Hematopoietic multipotent progenitor cell treated with erythropoietin and hydrocortisone succinate and interleukin-3 and kit ligand, for 4 days (in vitro differentiated cells): ENCODE measurements around the gene C11orf91.
"Not testable (repeated sequence)": the region's sequence is repeated elsewhere in the genome, so short reads cannot be mapped to it uniquely, and the experiment has no call there.

ENCODE experiments used
- DNase-seq: peaks from one replicate; pipeline ENCODE4 v3.0.0-alpha.2; 2015

C11orf91 gene

DNA sequence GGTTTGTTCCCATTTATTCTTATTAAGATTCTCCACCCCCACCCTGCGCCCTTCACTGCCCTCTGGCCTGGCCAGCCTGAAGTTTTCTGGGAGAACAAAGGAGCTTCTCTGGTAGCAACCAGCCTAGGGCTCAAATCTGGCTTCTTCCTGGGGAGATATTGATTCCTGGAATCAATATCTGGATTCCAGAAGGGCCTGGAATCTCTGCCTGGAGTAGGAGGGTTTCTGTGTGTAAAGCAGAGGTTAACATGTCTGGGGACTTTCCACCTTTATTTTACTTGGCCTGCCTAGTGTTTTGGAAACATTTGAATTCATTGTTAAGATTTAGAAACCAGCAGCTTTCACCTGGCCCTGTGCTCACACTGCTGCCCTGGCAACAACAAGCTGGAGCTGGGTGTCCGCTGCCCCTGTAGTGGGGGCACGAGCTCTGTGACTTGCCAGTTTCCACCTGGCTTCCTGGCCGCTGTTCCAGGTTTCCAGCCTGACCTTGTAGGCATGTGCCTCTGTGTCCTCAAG, 5.5 kb downstream of the C11orf91 start:
- DNase-seq: no peak

DNA sequence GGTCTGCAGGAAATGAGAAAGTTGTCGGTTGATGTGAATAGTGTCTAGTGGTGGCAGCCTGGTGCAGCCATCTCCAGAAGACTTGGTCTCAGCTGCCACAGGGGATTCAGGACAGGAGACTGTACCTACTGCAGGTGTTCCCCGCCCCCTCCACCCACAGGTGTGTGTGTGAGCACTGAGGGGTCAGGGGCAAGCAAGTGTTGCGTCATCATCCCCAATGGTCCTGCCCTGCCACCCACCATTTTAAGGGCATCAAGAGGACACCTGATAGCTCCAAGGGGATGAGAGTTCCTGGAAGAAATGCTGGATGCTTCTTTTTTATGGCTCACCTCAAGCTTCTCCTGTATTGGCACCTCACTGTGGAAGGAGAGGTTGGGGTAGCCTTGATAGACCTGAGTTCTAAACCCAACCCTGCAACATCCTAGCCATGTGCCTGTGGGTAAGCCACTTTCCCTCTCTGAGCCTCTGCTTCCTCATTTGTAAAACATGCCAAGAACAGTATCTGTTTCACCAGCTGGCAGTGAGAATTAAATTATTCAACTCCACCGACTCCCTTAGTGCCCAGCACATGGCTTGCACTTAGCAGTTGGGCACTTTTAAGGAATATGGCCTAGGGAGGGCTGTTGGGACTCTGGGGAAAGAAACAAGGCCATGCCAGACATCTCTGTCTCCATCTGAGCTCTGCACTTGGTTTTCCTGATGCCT, 6.1 kb downstream of the C11orf91 start:
- peak; percentile 49 for DNase-seq

DNA sequence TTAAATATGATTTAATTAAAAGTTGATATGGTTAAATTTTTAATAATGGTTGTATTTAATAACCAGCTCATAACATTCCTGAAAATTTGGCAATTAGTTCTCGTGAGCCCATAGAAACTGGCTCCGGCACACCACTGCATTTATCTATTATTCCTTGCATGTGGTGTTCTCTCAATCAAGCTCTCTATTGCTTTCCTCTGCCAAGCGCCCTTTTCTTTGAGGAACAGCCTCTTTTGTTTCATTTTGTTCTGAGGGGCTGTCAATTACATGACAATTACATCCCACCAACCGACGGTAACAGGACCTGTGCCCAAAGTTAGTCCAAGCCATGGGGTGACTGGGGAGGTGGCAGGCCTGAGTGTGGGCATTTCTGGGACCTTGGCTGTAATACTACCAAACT, 8.1 kb downstream of the C11orf91 start:
- DNase-seq: no peak

DNA sequence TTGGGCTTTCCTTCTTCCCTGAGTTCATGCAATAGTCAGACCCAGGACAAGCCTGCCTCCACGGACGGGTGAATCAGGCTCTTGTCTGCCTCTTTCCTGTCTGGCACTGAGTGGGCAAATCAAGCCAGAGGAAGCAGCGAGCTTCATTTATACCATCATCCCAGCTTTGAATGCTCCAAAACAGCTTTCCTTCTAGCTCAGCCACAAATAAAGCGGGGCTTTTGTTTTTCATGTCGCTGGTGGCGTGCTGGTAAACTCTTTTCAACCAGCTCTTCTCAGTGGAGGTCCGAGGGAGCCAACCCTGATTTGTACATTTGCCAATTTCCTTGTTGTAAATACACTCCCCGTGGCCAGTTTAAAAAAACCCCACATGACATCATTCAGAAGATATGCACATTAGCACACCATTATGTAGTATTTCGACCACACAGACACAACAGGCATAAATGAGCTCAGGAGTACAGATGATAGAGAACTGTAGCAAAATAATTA, 8.6 kb downstream of the C11orf91 start:
- no peak for DNase-seq

DNA sequence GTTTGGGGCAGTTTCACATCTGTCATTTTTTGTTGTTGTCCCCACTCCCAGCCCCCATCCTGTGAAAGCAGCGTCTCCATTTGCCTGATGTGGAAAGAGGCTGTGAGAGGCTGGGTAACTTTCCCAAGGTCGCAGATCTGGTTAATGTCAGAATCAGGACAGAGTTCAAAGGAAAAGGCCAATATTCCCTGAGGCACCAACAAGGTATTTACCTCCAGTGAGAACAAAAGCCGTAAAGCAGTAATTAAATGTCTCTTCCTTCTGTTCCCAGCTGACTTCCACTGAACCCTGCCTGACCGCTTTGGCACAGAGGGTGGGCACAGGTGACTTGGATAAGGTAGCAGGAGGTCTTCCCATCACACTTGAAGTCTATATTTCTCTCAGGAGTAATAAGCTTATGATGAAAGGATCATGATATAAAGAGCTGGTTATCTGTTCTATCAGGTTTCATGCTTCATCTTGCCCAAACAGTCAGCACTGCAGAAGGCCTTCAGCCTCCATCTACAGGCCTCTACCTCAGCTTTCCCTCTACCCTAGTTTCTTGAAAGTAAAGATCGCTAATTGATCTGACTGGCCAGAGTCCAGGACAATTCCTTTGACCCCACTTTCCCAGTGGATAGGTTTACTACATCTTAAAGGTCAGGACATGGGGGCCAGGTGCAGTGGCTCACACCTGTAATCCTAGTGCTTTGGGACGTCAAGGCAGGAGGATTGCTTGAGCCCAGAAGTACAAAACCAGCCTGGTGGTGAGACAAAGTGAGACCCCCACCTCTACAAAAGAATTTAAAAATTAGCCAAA, 9.4 kb downstream of the C11orf91 start:
- no peak for DNase-seq

DNA sequence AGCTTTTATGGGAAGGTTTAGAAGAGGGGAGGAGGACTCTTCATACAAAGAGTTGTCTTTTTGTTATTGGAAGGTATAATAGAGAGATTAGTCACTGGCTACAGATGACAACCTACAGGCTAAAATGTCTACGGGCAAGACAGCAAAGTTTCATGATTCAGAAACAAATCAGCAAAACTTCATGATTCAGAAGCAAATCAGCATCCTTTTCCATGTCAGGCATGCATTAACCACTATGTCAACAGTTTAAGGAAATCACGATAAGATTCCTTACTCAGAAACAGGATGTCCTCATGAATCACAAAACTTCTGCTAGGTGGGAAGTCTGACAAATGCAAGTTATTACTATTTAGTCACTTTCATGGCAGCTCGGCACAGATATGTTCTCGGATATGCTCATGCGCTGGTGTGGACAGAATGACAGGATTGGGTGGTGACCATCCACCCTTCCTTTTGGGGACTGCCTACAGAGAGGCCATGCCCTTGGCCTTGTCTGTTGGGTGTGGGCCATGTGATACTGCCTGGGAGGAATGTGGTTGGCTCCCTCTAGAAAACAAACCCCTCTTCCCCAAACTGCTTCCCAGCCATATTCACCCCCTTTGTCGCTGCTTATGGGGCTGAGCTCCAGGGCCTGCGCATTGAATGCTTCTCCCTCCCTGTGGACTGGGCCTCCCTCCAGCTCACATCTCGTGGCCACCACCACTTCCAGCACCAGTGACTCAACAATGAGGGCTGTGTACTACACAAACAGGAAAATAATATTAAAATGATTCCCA, 10.1 kb downstream of the C11orf91 start:
- no peak for DNase-seq

DNA sequence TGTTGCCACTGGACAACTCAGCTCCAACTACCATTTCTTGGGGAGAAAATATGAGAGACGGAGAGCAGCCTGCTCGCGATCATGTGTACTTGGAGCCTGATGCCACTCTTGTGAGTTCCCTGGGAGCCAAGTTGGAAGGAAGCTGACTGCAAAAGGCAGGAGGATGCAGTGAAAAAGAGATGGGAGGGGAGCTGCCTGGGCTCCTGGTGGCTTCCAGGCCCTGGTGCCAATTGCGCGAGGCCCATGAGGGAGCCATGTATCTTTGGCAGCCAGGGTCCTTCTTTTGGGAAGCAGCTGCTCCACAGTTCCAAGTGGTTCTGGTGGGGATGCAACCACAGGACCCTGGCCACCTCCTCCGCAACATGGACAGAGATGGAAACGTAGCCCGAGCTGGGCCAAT, 11.1 kb downstream of the C11orf91 start:
- DNase-seq: no peak

DNA sequence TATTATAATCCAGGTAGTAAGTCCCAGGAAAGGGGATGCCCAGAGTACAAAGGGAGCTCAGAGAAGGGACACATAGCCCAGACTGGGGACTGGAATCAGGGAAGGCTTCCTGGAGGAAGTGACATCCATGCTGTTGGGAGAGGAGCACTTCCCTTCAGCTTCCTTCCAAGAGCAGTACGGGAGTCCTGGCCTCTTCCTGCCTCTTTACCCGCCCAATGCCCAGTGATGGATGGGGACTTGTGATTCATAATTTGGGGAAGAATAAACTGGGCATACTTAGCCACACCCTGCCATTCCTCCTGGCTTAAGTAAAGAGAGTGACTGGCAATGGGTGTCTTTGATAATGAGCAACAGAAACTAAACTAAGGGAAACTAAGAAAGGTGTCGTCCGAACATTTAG, 11.5 kb downstream of the C11orf91 start:
- DNase-seq: no peak

DNA sequence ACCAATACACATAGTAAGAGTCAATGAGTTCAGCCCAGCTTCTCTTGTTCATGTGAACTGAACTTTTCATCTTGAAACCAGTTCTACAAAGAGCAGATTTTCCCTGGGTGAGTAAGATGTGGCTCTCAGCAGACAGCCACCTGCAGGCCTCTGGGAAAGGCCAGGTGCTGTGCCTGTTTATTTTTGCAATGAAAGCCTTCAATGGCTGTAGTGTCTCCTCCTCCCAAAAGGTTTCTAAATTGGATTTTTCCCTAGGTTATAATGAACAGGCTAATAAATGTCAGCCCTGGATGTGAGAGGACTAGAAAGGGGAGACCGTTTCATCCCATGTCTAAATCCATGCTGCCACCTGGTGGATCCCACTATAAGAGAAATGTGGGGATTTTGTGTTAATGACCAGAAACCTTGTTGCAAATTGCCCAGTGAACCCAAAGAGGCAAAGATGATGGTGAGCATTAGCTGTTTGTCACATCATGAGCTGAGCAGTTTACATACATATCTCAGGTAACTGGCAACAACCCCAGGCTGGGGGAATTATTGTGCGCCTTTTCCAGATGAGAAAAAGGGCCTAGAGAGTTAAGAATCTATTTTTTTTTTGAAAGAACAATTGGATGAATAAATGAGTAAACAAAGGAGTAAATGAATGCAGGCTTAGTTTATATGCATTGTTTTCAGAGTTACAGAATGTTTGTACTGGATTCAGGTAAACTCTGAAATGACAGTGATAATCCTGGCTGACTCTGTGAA, 12.7 kb downstream of the C11orf91 start:
- peak; percentile 74 for DNase-seq

DNA sequence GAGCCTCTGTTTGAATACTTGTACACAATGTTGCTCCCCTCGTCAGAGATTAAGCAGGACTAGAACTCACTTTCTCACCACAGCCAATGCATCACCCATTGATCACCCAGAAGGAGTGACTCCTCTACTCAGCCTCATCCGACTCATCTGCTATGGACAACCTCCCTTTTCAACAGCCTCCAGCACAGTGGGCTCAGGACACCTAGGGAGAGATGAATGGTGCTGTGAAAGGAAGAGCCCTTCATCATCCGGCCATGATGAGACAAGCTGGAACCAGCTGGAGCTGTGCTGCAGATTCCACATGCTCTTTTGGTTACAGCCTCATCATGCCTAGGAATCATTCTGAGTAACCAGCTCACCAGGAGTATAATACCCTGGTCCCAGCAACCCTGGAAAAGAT, 15.5 kb downstream of the C11orf91 start:
- no peak for DNase-seq

DNA sequence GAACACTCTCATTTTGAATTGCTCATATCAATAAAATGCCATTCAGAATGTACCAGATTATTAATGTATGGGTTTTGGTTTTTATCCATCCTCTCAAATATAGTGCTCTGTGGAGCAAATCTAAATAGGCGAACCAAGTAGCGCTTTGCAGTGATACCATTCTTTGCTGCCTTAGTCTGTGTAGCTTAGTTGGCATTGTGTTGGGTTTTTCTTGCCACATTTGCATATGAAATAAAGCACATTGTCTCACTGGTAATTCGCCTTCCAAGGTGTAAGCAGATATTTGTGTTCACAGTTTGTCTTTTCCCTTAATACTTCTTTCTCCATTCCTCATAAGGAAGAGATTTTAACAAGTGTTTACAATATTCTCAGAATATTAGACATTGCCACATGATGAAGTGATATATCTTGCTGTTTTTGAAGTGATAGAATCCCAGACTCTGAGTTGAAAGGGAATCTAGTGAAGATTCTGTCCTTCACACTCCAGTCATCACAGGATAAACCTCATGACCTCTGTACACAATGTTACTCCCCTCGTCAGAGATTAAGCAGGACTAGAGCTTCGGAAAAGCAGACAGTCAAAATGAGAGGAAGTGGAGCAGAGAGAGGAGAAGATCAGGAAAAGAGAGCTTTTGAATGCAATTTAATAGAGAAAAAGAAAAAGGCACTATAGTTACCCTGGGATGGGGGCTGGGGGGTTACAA, 16.5 kb downstream of the C11orf91 start:
- no peak for DNase-seq

DNA sequence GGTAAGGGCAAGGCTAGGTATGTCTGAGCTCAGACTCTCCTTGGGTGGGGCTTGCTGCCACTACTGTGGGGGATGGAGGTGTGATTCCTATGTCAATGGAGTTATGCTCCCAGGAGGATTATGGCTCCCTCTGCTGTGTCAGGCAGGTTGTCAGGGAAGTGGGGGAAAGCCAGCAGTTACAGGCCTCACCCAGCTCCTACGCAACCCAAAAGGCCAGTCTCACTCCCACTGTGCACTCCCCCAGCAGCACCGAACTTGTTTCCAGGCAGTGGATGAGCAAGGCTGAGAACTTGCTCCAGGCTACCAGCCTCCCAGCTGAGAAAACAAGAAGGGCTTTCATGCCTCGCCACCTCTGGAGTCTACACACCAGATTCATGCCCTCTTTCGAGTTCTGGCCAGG, 18.2 kb downstream of the C11orf91 start:
- DNase-seq: no peak

DNA sequence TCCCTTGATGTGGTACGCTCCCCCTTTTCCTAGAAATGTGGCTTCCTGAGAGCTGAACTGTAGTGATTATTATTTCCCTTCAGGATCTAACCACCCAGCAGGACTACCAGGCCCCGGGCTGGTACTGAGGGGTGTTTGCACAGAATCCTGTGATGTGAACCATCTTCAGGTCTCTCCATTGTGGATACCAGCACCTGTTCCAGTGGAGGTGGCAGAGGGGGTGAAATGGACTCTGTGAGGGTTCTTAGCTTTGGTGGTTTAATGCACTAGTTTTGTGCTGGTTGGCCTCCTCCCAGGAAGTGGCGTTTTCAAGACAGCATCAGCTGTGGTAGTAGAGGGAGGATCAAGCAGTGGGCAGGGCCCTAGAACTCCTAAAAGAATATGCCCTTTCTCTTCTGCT, 18.6 kb downstream of the C11orf91 start:
- no peak for DNase-seq

DNA sequence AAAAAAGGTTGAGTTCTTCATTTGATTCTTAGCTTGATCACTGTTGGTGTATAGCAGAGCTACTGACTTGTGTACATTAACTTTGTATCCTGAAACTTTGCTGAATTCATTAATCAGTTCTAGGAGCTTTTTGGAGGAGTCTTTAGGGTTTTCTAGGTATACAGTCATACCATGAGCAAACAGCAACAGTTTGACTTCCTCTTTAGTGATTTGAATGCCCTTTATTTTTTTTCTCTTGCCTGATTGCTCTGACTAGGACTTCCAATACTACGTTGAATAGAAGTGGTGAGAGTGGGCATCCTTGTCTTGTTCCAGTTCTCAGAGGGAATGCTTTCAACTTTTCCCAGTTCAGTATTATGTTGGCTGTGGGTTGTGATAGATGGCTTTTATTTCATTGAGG, 22.0 kb downstream of the C11orf91 start:
- not testable (repeated sequence) for DNase-seq

DNA sequence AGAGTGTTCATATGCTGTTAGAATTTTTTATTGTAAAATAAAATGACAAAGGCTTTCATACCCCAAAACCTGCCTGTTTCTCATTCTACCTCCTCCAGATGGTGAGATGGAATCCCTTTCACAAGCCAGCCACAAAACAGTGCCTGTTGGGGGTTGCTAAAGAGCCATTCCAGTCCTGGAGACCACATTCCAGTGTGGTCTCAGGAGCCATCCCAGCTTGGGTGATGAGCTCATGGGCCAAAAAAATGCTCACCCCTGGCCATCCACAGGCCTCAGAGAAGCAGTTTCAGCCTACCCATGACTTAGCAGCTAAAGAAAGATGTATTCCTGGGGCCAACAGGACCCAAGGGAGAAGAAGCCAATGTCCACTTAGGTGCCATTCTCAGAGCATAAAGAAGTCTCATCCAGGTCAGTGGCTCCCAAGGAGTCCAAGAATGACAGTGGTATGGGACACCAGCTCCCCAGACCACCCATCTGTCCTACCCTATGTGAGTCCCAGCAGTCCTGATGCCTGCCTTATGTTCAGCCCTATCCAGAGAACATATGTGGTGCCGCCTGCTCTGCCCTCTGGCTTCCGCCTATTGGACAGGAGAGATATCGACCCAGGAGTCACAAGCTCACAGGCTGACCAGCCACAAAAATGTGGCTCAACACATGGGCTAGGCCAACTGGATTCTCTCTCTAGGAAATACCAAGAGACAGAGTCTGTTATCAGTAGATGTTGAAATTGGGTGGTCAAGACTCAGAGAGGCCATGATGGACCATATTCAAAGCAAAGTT, 26.4 kb downstream of the C11orf91 start:
- DNase-seq: no peak

DNA sequence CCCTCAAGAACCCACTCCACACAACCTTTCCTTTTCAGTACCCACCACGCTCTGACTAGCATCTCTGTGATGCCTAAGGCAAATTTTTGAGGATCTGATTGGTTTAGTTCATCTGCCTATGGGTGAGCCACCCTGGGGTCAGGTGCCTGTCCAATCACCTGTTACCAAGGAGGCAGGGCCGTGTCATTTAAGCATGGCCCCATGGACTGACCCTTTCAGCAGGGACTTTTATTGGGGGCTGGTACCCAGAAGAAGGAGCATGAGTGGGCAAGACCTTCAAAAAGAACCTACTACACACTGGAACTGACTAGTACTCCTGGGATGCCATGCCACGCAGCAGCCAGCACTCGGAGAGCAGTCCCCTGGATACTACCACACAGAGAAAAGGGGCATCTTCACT, 28.4 kb downstream of the C11orf91 start:
- DNase-seq: no peak

DNA sequence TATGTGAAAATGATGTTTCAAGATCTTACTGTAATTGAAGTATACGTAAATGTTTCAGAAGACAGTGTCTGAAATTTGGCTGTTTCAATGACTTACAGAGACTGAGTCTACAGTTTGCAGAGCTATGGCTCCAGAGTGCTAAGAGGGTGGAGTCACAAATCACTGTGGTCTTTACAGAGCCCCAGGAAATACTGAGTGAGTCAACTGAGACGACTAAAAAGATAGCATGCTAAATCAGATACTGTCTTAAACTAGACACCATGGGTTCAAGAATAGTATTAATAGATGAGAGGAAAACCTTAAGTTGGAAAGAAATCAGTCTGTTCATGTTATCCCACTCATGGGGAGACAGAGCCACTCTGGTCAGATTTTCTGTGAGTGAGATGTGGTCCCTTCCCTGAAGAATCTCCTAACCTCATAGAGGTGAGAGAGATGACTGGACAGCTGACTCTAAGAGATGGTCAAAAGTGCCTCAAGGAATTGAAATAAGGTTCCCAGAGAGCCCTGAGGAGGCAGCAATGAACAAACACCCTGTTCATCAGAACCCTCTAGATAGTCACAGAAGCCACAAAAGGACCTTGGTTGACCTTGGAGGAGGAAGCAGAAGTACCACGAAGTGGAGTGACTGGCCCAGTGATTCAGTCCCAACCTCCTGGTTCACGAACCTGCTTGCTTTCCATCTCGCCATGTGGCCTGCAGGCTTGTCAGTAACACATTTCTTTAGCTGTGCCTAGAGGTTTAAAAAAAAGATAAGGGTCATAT, 30.2 kb downstream of the C11orf91 start:
- DNase-seq: no peak

DNA sequence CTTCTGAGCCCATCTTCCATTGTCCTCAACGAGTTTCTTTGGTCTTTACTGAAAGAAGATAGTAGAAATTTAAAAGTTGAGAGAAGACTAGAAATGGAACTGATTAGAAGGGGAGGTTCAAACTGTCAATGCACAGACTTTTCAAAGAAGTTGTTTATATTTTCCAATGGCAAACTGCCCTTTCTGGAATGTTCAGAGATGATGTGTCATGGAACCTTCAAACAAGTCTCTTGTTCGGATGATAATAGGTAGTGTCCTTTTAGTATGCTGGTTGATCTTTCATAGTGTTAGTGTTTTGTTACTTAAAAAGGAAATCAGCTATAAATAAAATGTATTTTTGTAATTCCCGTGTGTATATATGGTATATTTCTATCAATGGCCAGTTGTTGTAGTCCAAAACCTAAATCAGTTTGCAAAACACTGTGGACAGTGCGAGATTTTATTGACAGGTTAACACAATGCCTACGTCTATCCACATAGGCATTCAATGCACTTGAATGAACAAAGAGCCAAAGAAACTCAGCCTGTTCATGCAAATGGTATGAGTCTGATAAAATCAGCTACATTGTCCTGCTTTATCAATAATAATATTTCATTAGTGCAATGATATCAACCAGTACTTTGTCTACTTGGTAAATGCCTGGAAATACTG, 30.9 kb downstream of the C11orf91 start:
- no peak for DNase-seq

DNA sequence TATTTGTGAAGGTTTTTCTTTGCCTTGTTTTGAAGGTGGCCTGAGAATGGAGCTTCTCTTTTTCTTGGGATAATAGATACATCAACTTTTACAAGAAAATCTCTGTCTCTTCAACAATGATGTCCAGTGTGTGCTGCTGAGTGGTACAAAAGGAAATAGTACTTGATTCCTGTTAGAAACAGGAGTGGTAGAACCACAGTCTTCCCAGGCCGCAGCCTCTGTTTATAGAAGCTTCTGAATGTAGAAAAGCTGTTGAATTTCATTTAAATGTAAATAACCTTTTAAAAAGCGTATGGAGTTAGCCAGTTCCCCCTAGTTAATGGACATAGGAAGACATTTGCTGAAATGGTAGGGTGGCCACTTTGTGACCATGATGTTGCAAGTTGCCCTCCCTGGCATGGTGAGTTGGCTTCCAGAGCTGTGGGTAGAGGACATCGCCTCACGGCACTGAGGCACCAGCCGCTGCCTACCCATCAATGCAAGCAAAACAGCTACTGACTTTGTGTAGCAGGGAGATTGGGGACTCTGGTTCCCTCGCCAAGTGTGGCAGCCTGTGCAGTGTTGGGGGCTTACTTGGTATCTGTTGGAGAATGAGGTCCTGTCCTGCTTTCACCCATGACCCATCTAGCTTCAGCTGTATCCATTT, 31.6 kb downstream of the C11orf91 start:
- no peak for DNase-seq
